ENCODE data around the gene RASSF6. TPM values are rescaled to one million over a fixed set of nuclear protein-coding genes. Genes with fewer than 3 reads are reported as not detected.

The RASSF6 gene
- total and polyA plus RNA-seq, 3 donors from 2014 or later: 0.06 to 0.17 (median 0.08) TPM

- no peak for TF ChIP-seq CTCF (IDR thresholded peaks at IDR 0.05)
- TF ChIP-seq POLR2A (IDR thresholded peaks at IDR 0.05): no peak
- 68 to 76% methylated on average over 3 of the region's 3 CpGs for WGBS, 2 donors
- Histone ChIP-seq H3K4me3 (no peak overlapping the region), H3K36me3 (ENCODE audit: low read depth, missing control alignments) (no peaks in the 10 kb centered on the region), H3K4me1 (no peaks in the 10 kb centered on the region), H3K27me3 (no peaks in the 10 kb centered on the region), H3K27ac (no peak overlapping the region), H3K9me3 (no peaks in the 10 kb centered on the region)
- no peak for DNase-seq
- intact Hi-C loops (cut with DNase I; ENCODE audit: low total_unique reads): no loop called here
These were observed 79.4 kb downstream of the RASSF6 start for GRCh38 chr4:73540826-73541225.

GRCh38 chr4:73539386-73539785 lies 80.8 kb downstream of the RASSF6 start:
- Histone ChIP-seq H3K27ac (no peak overlapping the region), H3K27me3 (no peaks in the 10 kb centered on the region), H3K4me3 (no peak overlapping the region), H3K4me1 (no peaks in the 10 kb centered on the region), H3K9me3 (no peaks in the 10 kb centered on the region), H3K36me3 (ENCODE audit: low read depth, missing control alignments) (no peaks in the 10 kb centered on the region)
- WGBS, 2 donors: 64 to 70% methylated on average over 4 of the region's 4 CpGs
- no peak for DNase-seq
- intact Hi-C loops (cut with DNase I; ENCODE audit: low total_unique reads): no loop called here
- TF ChIP-seq CTCF (IDR thresholded peaks at IDR 0.05) (no peak), POLR2A (IDR thresholded peaks at IDR 0.05) (no peak)

- TF ChIP-seq CTCF (IDR thresholded peaks at IDR 0.05): no peak
- TF ChIP-seq POLR2A (IDR thresholded peaks at IDR 0.05): no peak
- H3K4me1 ChIP-seq: no peaks in the 10 kb centered on the region
- H3K4me3 ChIP-seq: no peak overlapping the region
- intact Hi-C loops (cut with DNase I; ENCODE audit: low total_unique reads): no loop called here
- no peak overlapping the region for H3K27ac ChIP-seq
- no peaks in the 10 kb centered on the region for H3K9me3 ChIP-seq
- 89 to 94% methylated on average over 2 of the region's 2 CpGs for WGBS, 2 donors
- DNase-seq: no peak
- no peaks in the 10 kb centered on the region for H3K36me3 ChIP-seq (ENCODE audit: low read depth, missing control alignments)
- no peaks in the 10 kb centered on the region for H3K27me3 ChIP-seq
These were observed 82.1 kb downstream of the RASSF6 start for GRCh38 chr4:73538162-73538561.

GRCh38 chr4:73533515-73534422 lies 86.5 kb downstream of the RASSF6 start:
- Histone ChIP-seq H3K9me3 (no peaks in the 10 kb centered on the region), H3K27me3 (no peaks in the 10 kb centered on the region), H3K36me3 (ENCODE audit: low read depth, missing control alignments) (no peaks in the 10 kb centered on the region), H3K4me3 (no peak overlapping the region), H3K4me1 (no peaks in the 10 kb centered on the region), H3K27ac (no peak overlapping the region)
- 76 to 78% methylated on average over 2 of the region's 2 CpGs for WGBS, 2 donors
- intact Hi-C loops (cut with DNase I; ENCODE audit: low total_unique reads): no loop called here
- no peak for TF ChIP-seq CTCF (IDR thresholded peaks at IDR 0.05)
- no peak for TF ChIP-seq POLR2A (IDR thresholded peaks at IDR 0.05)
- DNase-seq: no peak

GRCh38 chr4:73528171-73528570 lies 92.1 kb downstream of the RASSF6 start:
- Histone ChIP-seq H3K27me3 (no peaks in the 10 kb centered on the region), H3K4me1 (no peaks in the 10 kb centered on the region), H3K36me3 (ENCODE audit: low read depth, missing control alignments) (no peaks in the 10 kb centered on the region), H3K9me3 (no peaks in the 10 kb centered on the region), H3K27ac (no peak overlapping the region), H3K4me3 (no peak overlapping the region)
- 96% methylated on average over 2 of the region's 2 CpGs for WGBS, 2 donors
- intact Hi-C loops (cut with DNase I; ENCODE audit: low total_unique reads): no loop called here
- no peak for DNase-seq
- TF ChIP-seq POLR2A (IDR thresholded peaks at IDR 0.05): no peak
- no peak for TF ChIP-seq CTCF (IDR thresholded peaks at IDR 0.05)
